Measurements from ENCODE around the gene DBX1. TPM values are rescaled to one million over a fixed set of nuclear protein-coding genes. Genes with fewer than 3 reads are reported as not detected.
A peak's percentile ranks its signal among the peaks of the same experiment; 100 is the strongest.

Gene DBX1
- total and polyA plus RNA-seq, 12 donors = not detected

GRCh38 chr11:20163783-20164481, 3.7 kb upstream of the DBX1 start:
- H3K36me3 ChIP-seq = no peaks in the 10 kb centered on the region
- no peak overlapping the region for H3K27ac ChIP-seq
- peaks cover 44 to 100% (median 100%) of the 10 kb centered on the region in 7 donors for H3K27me3 ChIP-seq
- DNase-seq (no peak), ATAC-seq (no peak)
- TF ChIP-seq CTCF (IDR thresholded peaks at IDR 0.05) = no peak
- intact Hi-C loops (cut with DNase I) = no loop called here
- peaks cover 0 to 3% (median 0%) of the 10 kb centered on the region in 11 donors for H3K9me3 ChIP-seq
- 9% methylated on average over 24 to 26 of the region's 26 CpGs for WGBS, 2 donors
- peaks cover 3 to 25% (median 14%) of the 10 kb centered on the region in 9 donors for H3K4me1 ChIP-seq
- peak overlapping the region in 9 of 10 donors; percentile 10 to 46 (median 24) for H3K4me3 ChIP-seq

- no peak for TF ChIP-seq CTCF (IDR thresholded peaks at IDR 0.05)
- no peaks in the 10 kb centered on the region for H3K36me3 ChIP-seq
- H3K27ac ChIP-seq = no peak overlapping the region
- ATAC-seq (peak in 6 of 8 donors; percentile 45 to 65 (median 59)), DNase-seq (no peak)
- peaks cover 3 to 25% (median 14%) of the 10 kb centered on the region in 9 donors for H3K4me1 ChIP-seq
- no peaks in the 10 kb centered on the region for H3K9me3 ChIP-seq
- intact Hi-C loops (cut with DNase I) = no loop called here
- peaks cover 45 to 100% (median 100%) of the 10 kb centered on the region in 7 donors for H3K27me3 ChIP-seq
- H3K4me3 ChIP-seq = peak overlapping the region in 9 of 10 donors; percentile 10 to 46 (median 24)
- 1% methylated on average over 61 of the region's 61 CpGs for WGBS, 2 donors
These were observed 2.8 kb upstream of the DBX1 start for GRCh38 chr11:20162824-20163782.

GRCh38 chr11:20161923-20162744, 1.9 kb upstream of the DBX1 start:
- H3K4me3 ChIP-seq = no peak overlapping the region
- 2 to 4% methylated on average over 24 of the region's 24 CpGs for whole genome bisulfite sequencing, 2 donors
- H3K4me1 ChIP-seq = peaks cover 3 to 30% (median 17%) of the 10 kb centered on the region in 9 donors
- intact Hi-C loops (cut with DNase I) = no loop called here
- no peak for TF ChIP-seq CTCF (IDR thresholded peaks at IDR 0.05)
- DNase-seq = no peak
- no peaks in the 10 kb centered on the region for H3K9me3 ChIP-seq
- H3K27me3 ChIP-seq = peaks cover 47 to 100% (median 99%) of the 10 kb centered on the region in 7 donors
- no peak overlapping the region for H3K27ac ChIP-seq
- no peak for ATAC-seq
- no peaks in the 10 kb centered on the region for H3K36me3 ChIP-seq
